KOPT-K1 (cell line): ENCODE results near the gene TMEM40.

ENCODE experiments used
- H3K27ac ChIP-seq: fragments of 200-600 bp; sonication (generic); 2 replicates; pipeline ENCODE4 v1.5.1; 2016; ENCODE audit warnings: antibody characterized with exemption, mild to moderate bottlenecking, low read depth, low read length; ENCODE audit not compliant: poor library complexity, severe bottlenecking
- H3K36me3 ChIP-seq: fragments of 200-600 bp; sonication (generic); 2 replicates; pipeline ENCODE4 v1.5.1; 2017; ENCODE audit warnings: antibody characterized with exemption, mild to moderate bottlenecking, low read length, moderate library complexity; ENCODE audit not compliant: insufficient read depth
- H3K9me3 ChIP-seq: fragments of 200-600 bp; sonication (generic); 2 replicates; pipeline ENCODE4 v1.5.1; 2017; ENCODE audit warnings: antibody characterized with exemption, low read length, mild to moderate bottlenecking; ENCODE audit not compliant: insufficient read depth, poor library complexity, severe bottlenecking

Gene TMEM40

GRCh38 chr3:12766541-12766940 is 7.5 kb upstream of the TMEM40 start:
- no peak overlapping the region for H3K27ac ChIP-seq
- no peaks in the 10 kb centered on the region for H3K9me3 ChIP-seq
- H3K36me3 ChIP-seq: no peaks in the 10 kb centered on the region

- Histone ChIP-seq H3K36me3 (no peaks in the 10 kb centered on the region), H3K27ac (no peak overlapping the region), H3K9me3 (no peaks in the 10 kb centered on the region)
Observed at GRCh38 chr3:12764171-12764776, 5.2 kb upstream of the TMEM40 start.

DNA sequence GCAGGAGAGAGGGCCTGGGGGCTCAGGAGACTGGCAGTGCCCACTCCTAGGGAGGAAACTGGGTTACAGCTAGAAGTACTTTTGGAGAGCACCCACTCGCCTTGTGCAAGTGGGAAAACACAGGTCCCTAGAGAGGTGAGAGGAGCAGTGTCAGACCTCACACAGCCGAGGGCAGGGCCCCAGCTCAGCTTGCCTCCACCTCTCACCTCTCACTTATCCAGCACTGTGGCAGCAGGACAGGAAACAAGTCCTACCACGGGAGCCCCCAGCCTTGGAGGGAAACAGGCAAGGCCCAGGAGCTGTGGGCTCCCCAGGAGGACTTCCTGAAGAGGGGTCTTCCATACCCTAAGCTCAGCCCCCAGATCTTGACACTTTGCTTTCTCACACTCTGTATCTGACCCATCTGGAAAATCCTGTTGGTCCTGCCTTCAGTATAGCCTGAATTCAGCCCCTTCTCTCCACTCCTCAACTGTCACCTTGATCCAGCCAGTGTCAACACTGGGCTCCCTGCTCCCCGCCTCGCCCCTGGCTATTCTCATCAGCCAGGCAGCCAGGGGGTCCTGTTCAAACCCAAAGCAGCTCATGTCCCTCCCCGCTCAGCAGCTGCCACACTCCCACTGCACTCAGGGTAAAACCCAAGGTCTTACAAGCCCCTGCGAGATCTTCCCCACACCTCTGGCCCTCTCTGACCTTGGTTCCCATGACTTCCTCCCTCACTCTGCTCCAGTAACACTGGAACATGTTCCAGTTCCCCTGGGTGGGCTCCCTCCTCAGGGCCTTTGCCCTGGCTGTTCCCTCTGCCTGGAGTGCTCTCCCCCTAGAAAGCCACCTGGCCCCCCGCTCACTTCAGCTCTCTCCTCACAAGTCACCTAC is 870 bp upstream of the TMEM40 start:
- Histone ChIP-seq H3K36me3 (no peaks in the 10 kb centered on the region), H3K27ac (no peak overlapping the region), H3K9me3 (no peaks in the 10 kb centered on the region)

DNA sequence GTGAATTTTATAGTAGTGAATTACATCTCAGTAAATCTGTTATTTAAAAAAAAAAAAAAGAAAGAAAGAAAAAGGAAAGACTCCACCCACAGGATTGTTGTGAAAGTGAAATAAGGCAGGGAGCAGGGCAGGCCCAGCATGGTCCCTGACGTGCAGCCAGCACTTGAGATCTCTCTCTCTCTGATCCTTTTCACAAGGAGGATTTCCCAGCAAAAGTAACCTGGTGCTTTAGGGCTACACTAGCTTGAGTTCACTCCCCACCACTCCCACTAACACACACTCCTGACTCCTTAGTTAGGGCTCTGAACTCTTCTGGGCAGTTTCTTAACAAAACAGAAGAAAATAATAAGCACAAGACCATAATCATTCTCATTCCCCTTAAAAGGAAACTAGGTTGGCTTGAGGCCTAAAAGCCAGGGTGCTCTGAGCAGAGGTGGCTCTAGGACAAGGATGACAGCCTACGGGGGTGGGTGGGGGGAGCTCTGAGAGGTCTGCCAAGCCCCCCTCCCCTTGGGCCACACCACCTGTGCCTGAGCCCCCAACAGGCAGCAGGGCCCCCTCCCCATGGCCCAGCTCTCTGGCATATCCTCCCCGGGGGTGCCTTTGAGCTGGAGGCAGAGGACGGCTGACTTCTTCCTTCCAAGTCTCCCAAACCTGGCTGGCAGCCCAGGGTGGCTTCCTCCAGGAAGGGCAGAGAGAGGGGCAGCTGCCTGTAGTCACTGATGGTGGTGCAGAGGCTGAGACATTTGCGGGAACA is 856 bp downstream of the TMEM40 start:
- H3K27ac ChIP-seq: no peak overlapping the region
- H3K9me3 ChIP-seq: no peaks in the 10 kb centered on the region
- no peaks in the 10 kb centered on the region for H3K36me3 ChIP-seq

DNA sequence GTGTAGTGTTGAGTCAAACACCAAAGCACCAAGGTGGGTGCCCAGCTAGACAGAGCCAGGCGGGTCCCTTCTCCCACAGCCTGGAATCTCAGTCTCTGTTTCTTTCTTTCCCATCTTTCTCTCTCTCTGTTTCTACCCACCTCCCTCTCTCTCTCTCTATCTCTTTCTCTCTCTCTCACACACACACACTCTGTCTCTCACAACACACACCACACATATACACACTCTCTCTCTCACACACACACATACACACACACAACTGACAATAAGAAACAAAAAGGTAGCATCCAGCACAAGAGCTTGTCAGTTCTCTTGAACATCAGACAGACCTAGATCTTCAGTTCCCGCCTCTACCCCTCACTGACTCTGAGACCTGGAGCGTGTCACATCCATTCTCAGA is 2.4 kb downstream of the TMEM40 start:
- Histone ChIP-seq H3K27ac (no peak overlapping the region), H3K9me3 (no peaks in the 10 kb centered on the region), H3K36me3 (no peaks in the 10 kb centered on the region)

- no peaks in the 10 kb centered on the region for H3K9me3 ChIP-seq
- no peak overlapping the region for H3K27ac ChIP-seq
- H3K36me3 ChIP-seq: no peaks in the 10 kb centered on the region
Observed at GRCh38 chr3:12756175-12756574, 2.9 kb downstream of the TMEM40 start.

DNA sequence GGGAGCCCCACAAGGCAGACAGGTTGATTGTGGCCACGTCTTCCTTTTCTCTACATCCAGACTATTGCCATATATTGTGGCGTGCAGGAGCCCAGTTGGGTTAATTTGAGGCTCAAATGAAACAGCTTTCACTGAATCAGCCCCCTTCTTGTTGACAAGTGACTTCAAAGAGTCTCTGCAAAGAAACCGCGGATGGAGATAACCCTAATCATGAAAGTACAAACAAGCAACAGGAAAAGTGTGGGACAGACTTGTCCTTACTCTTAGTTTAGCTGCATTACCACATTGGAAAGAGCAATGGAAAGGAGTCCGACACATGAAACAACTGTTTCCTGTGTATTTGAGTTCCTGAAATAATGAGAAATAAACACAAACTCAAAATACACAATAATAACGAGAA is 3.3 kb downstream of the TMEM40 start:
- no peaks in the 10 kb centered on the region for H3K36me3 ChIP-seq

DNA sequence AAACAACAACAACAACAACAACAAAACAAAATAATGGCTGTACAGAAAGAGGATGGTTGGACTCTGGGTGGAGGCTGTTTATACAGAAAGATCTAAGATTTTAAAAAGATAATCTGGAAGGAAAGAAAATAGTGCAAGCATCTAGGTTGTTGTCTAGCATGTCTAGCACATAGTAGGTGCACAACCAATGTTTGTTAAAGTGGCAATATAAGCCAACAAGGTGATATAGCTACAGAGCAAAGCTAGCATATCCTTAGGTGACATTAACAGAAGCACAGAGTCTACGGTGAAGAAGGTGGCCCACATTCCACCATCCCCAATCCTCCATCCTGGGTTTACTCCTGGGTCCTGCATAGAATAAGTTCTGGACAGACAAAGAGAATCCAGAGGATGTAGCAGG is 4.7 kb downstream of the TMEM40 start:
- no peaks in the 10 kb centered on the region for H3K36me3 ChIP-seq
- H3K9me3 ChIP-seq: no peaks in the 10 kb centered on the region
- no peak overlapping the region for H3K27ac ChIP-seq

More for the DNA sequence above, 3.3 kb downstream of the TMEM40 start:
- Histone ChIP-seq H3K9me3 (no peaks in the 10 kb centered on the region), H3K27ac (no peak overlapping the region)

- Histone ChIP-seq H3K9me3 (no peaks in the 10 kb centered on the region), H3K27ac (no peak overlapping the region), H3K36me3 (no peaks in the 10 kb centered on the region)
Observed at GRCh38 chr3:12753275-12754028, 5.6 kb downstream of the TMEM40 start.

DNA sequence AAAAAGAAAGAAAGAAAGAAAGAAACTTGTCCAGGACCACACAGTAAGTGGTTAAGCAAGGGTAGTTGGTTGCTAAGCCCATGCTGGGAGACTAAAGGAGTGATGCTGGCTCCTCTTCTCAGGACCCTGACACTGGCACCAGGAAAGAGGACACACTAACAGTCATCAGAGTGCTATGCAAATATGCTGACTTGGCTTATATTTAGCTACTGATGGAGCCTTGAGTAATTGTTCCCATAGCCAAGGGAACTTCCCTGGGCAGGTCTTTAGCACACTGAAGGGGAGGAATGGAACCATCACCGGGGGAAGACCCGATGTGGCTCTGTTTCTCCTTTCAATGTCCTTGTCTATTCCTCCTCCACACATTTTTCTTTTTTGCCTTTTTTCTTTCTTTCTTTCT is 6.2 kb downstream of the TMEM40 start:
- Histone ChIP-seq H3K27ac (no peak overlapping the region), H3K9me3 (no peaks in the 10 kb centered on the region), H3K36me3 (no peaks in the 10 kb centered on the region)

GRCh38 chr3:12752102-12752501 is 7.0 kb downstream of the TMEM40 start:
- Histone ChIP-seq H3K27ac (no peak overlapping the region), H3K36me3 (no peaks in the 10 kb centered on the region), H3K9me3 (no peaks in the 10 kb centered on the region)

GRCh38 chr3:12751571-12751970 is 7.5 kb downstream of the TMEM40 start:
- Histone ChIP-seq H3K9me3 (no peaks in the 10 kb centered on the region), H3K27ac (no peak overlapping the region), H3K36me3 (no peaks in the 10 kb centered on the region)

GRCh38 chr3:12750658-12751071 is 8.4 kb downstream of the TMEM40 start:
- Histone ChIP-seq H3K27ac (no peak overlapping the region), H3K36me3 (no peaks in the 10 kb centered on the region), H3K9me3 (no peaks in the 10 kb centered on the region)

- H3K27ac ChIP-seq: no peak overlapping the region
- H3K9me3 ChIP-seq: no peaks in the 10 kb centered on the region
- no peaks in the 10 kb centered on the region for H3K36me3 ChIP-seq
Observed at GRCh38 chr3:12750223-12750622, 8.8 kb downstream of the TMEM40 start.

- no peaks in the 10 kb centered on the region for H3K36me3 ChIP-seq
- no peaks in the 10 kb centered on the region for H3K9me3 ChIP-seq
- H3K27ac ChIP-seq: no peak overlapping the region
Observed at GRCh38 chr3:12748477-12748876, 10.6 kb downstream of the TMEM40 start.
